HG03520 (cell line): ENCODE data around the gene FYB1.
A peak's percentile ranks its signal among the peaks of the same experiment; 100 is the strongest.

Experiments
- ATAC-seq: cut with Tn5 transposase; IDR thresholded peaks from one replicate; pipeline ENCODE4 v1.9.1; 2021; ENCODE audit warnings: mild to moderate bottlenecking, moderate library complexity; ENCODE audit not compliant: unreplicated experiment

FYB1 gene

DNA sequence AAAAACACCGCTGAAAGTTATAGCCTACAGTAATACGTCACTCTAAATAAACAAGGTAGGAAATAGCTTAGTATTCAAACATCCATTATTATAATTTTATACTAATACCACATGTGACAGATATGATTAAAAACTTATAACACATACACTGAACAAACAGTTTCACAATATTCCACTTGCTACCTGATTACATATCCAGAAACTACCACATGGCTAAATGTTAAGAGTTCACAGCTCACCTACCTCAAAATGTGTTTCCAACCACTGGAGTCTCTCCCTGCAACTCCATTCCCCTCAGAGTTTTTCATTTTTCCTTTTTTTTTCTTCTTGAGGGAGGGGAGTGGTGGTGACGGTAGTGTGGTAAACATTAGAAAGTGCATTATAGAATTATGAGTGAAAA is 157.3 kb downstream of the FYB1 start:
- no peak for ATAC-seq

DNA sequence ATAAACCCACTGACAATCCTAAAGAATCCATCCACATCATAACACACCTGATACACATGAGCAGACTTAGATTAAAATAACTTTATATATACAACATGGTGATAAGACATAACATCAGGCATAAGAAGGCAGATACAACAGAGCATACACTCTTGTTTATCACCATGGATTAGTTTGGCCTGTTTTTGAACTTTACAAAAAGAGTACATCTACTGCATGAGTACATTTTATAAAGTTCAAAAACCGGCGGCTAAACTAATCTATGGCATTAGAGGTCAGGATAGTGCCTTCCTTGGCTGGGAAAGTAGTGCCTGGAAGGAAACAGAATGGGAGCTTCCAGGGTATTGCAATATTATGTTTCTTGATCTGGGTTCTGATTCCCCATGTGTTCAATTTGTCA is 160.3 kb downstream of the FYB1 start:
- no peak for ATAC-seq

DNA sequence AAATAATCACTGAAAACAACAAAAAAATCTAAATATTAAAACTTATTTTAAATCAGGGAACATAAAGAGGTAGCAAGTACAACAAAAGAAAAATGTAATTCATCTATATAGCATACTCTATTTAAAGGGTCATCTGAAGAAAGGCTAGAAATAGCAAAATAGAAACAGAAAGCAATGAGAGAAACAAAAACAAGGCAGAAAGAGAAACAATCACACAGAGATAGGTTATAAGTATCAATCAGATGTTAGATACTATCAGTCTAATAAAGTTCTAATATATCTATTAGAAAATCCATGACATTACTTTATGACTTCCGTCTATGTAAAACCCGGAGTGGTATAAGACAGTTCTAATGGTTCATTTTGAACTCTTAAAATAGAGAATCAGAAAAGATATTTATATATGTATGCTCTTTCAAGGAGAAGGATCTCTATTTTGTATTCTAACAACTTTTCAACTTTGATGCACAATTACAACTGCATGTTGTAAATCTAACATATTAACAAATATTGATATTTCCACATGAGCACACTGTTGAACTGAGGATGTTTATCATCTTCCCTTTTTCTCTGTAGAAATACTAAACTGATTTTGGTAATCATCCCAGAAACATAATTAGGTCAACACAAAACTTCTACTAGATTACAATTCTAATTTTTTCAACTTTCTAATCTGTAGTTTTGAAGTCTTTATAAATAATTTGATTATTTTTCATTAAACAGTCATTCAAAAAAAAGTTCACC is 161.0 kb downstream of the FYB1 start:
- peak; percentile 75 for ATAC-seq

DNA sequence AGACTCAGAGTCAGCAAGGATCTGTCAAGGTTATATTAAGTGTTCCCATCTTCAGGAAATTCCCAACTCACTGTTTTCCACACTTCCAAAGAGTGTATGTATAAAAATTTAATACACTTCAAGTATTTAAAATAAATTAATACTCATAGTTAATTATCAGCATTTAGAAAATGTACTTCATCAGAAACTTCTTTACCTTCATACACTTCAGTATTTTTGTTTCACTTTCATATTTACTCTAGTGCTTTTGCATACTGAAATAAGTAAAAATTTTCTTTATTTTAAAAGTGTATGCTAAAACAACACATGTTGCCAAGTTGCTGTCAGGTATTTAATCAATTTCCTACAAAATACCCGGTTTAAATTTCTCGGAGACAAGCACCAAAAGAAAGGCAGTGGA is 161.6 kb downstream of the FYB1 start:
- peak; percentile 47 for ATAC-seq

DNA sequence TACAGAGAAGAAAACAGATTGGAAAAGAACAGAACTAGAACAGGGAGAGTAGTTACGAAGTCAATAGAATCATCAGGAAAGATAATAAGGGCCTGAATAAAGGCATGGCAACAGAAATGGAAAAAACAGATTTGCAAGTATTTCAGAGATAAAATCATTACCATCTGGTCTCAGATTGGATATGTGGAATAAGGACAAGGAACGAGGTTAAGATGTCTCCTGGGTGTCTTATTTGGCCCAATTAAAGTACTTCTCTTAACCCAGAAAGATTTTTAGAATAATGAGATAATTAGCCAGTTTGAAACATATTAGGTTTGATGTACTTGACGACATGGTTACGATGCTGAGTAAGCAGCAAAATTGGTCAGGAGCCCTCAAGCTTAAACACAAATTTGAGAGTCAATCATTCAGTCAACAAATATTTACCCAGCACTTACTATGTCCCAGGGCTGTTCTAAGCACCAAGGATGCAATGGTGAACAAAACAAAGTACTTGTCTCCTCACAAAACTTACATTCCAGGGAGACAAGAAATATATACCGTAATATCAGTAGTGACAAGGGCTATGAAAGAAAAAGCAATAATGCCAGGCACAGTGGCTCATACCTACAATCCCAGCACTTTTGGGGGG is 163.5 kb downstream of the FYB1 start:
- ATAC-seq = no peak
